Trophoblast cell (in vitro differentiated cells and primary cell): ENCODE data around the gene ABLIM2.

Experiments
- DNase-seq, 2 donors: peaks; one replicate each; pipeline ENCODE4 v3.0.0-alpha.2; 2016
- H2AFZ ChIP-seq: 2 replicates; pipeline ENCODE4 v1.6.1; 2013; ENCODE audit warnings: low read length, moderate library complexity, mild to moderate bottlenecking; ENCODE audit not compliant: insufficient read depth, poor library complexity
- H2AK5ac ChIP-seq: 2 replicates; pipeline ENCODE4 v1.6.1; 2013; ENCODE audit warnings: mild to moderate bottlenecking, low read length
- H2BK120ac ChIP-seq: 2 replicates; pipeline ENCODE4 v1.6.1; 2013; ENCODE audit warnings: low read length, mild to moderate bottlenecking, moderate library complexity; ENCODE audit not compliant: insufficient read depth, poor library complexity
- H2BK12ac ChIP-seq: 2 replicates; pipeline ENCODE4 v1.6.1; 2013; ENCODE audit warnings: mild to moderate bottlenecking, low read length, moderate library complexity
- H2BK5ac ChIP-seq: 2 replicates; pipeline ENCODE4 v1.6.1; 2013; ENCODE audit warnings: low read length, low read depth, moderate library complexity, mild to moderate bottlenecking; ENCODE audit not compliant: poor library complexity
- H3K14ac ChIP-seq: 2 replicates; pipeline ENCODE4 v1.6.1; 2013; ENCODE audit warnings: mild to moderate bottlenecking, low read length
- H3K18ac ChIP-seq: 2 replicates; pipeline ENCODE4 v1.6.1; 2013; ENCODE audit warnings: mild to moderate bottlenecking, low read length
- H3K23ac ChIP-seq: 2 replicates; pipeline ENCODE4 v1.6.1; 2013; ENCODE audit warnings: low read length
- H3K27ac ChIP-seq: 2 replicates; pipeline ENCODE4 v1.5.1; 2013; ENCODE audit warnings: low read depth, mild to moderate bottlenecking, inconsistent platforms, low read length, moderate library complexity
- H3K27me3 ChIP-seq: 2 replicates; pipeline ENCODE4 v1.6.1; 2013; ENCODE audit warnings: inconsistent platforms, mild to moderate bottlenecking, low read length, moderate library complexity; ENCODE audit not compliant: insufficient read depth
- H3K36me3 ChIP-seq, 2 experiments: 1 replicate in 1 of 2; 2 replicates in 1 of 2; pipeline ENCODE4 v1.6.1; 2013; ENCODE audit warnings: low read length in 2 of 2, mild to moderate bottlenecking in 2 of 2, moderate library complexity in 1 of 2; ENCODE audit not compliant: insufficient read depth in 2 of 2, control insufficient read depth in 1 of 2
- H3K4ac ChIP-seq: 2 replicates; pipeline ENCODE4 v1.6.1; 2013; ENCODE audit warnings: low read depth, mild to moderate bottlenecking, low read length, moderate library complexity
- H3K4me1 ChIP-seq, 2 experiments: 1 replicate in 1 of 2; 2 replicates in 1 of 2; pipeline ENCODE4 v1.6.1; 2013; ENCODE audit warnings: low read length in 2 of 2, mild to moderate bottlenecking in 2 of 2, moderate library complexity in 1 of 2; ENCODE audit not compliant: insufficient read depth in 2 of 2, control insufficient read depth in 1 of 2
- H3K4me2 ChIP-seq: 2 replicates; pipeline ENCODE4 v1.6.1; 2013; ENCODE audit warnings: inconsistent platforms, mild to moderate bottlenecking, low read length, moderate library complexity
- H3K4me3 ChIP-seq: 2 replicates; pipeline ENCODE4 v1.5.1; 2013; ENCODE audit warnings: mild to moderate bottlenecking, low read depth, low read length, inconsistent platforms
- H3K79me1 ChIP-seq: one replicate; pipeline ENCODE4 v1.6.1; 2013; ENCODE audit warnings: low read length
- H3K79me2 ChIP-seq: 2 replicates; pipeline ENCODE4 v1.6.1; 2013; ENCODE audit warnings: low read length, mild to moderate bottlenecking; ENCODE audit not compliant: control insufficient read depth, insufficient read depth, poor library complexity
- H3K9ac ChIP-seq: 2 replicates; pipeline ENCODE4 v1.6.1; 2013; ENCODE audit warnings: mild to moderate bottlenecking, low read length
- H3K9me3 ChIP-seq: 2 replicates; pipeline ENCODE4 v1.6.1; 2013; ENCODE audit warnings: low read depth, mild to moderate bottlenecking, control low read depth, inconsistent platforms, low read length; ENCODE audit not compliant: insufficient read depth
- H4K12ac ChIP-seq: 2 replicates; pipeline ENCODE4 v1.6.1; 2013; ENCODE audit warnings: low read depth, mild to moderate bottlenecking, low read length, moderate library complexity
- H4K8ac ChIP-seq: 2 replicates; pipeline ENCODE4 v1.6.1; 2013; ENCODE audit warnings: low read depth, mild to moderate bottlenecking, low read length, moderate library complexity
- H4K91ac ChIP-seq: one replicate; pipeline ENCODE4 v1.6.1; 2013; ENCODE audit warnings: low read depth, mild to moderate bottlenecking, low read length, moderate library complexity
- WGBS: extraction: QIAGEN DNeasy Blood & Tissue Kit; methylation state at CpG from one replicate; pipeline ENCODE4 v1.1.7; 2013; ENCODE audit warnings: missing lambda C conversion rate; ENCODE audit not compliant: insufficient read length, insufficient coverage; ENCODE audit errors: extremely low coverage; 5-methylcytosine and 5-hydroxymethylcytosine counted together

Gene ABLIM2

GRCh38 chr4:8067945-8068896, 90.4 kb downstream of the ABLIM2 start:
- no peak overlapping the region for H2AFZ ChIP-seq
- H2AK5ac ChIP-seq, result no peak overlapping the region

GRCh38 chr4:8067274-8067936, 91.2 kb downstream of the ABLIM2 start:
- WGBS, result no CpG with 5 or more reads among the region's 20 CpGs
- H3K9ac ChIP-seq, result no peak overlapping the region
- no peaks in the 10 kb centered on the region for H3K79me2 ChIP-seq

More at GRCh38 chr4:8067945-8068896, 90.4 kb downstream of the ABLIM2 start:
- H3K79me1 ChIP-seq, result no peaks in the 10 kb centered on the region
- H3K27me3 ChIP-seq, result no peaks in the 10 kb centered on the region
- no peak overlapping the region for H3K18ac ChIP-seq
- peaks cover 21% of the 10 kb centered on the region for H3K9me3 ChIP-seq
- no peak overlapping the region for H3K14ac ChIP-seq
- no peaks in the 10 kb centered on the region for H3K79me2 ChIP-seq
- DNase-seq, result no peak
- H4K8ac ChIP-seq, result no peak overlapping the region
- no peak overlapping the region for H4K12ac ChIP-seq
- no peak overlapping the region for H3K27ac ChIP-seq
- H2BK12ac ChIP-seq, result no peak overlapping the region
- no peak overlapping the region for H3K23ac ChIP-seq
- H3K4ac ChIP-seq, result no peak overlapping the region
- H2BK5ac ChIP-seq, result no peak overlapping the region
- WGBS, result no CpG with 5 or more reads among the region's 28 CpGs
- H3K4me1 ChIP-seq, result no peaks in the 10 kb centered on the region
- H4K91ac ChIP-seq, result no peak overlapping the region
- no peaks in the 10 kb centered on the region for H3K36me3 ChIP-seq
- H3K4me2 ChIP-seq, result no peak overlapping the region
- H3K9ac ChIP-seq, result no peak overlapping the region
- no peak overlapping the region for H3K4me3 ChIP-seq
- no peak overlapping the region for H2BK120ac ChIP-seq

GRCh38 chr4:8066336-8066931, 92.2 kb downstream of the ABLIM2 start:
- no peak overlapping the region for H3K27ac ChIP-seq
- DNase-seq, result no peak
- no peak overlapping the region for H3K23ac ChIP-seq
- H3K14ac ChIP-seq, result no peak overlapping the region
- no peak overlapping the region for H4K12ac ChIP-seq
- H3K9me3 ChIP-seq, result peaks cover 28% of the 10 kb centered on the region
- no peaks in the 10 kb centered on the region for H3K79me2 ChIP-seq
- no peak overlapping the region for H4K91ac ChIP-seq
- no peak overlapping the region for H3K4me2 ChIP-seq
- WGBS, result no CpG with 5 or more reads among the region's 13 CpGs
- H2AK5ac ChIP-seq, result no peak overlapping the region
- H3K18ac ChIP-seq, result no peak overlapping the region
- H2BK5ac ChIP-seq, result no peak overlapping the region
- no peak overlapping the region for H3K4ac ChIP-seq
- H3K9ac ChIP-seq, result no peak overlapping the region
- no peak overlapping the region for H4K8ac ChIP-seq
- no peak overlapping the region for H3K4me3 ChIP-seq
- H2BK120ac ChIP-seq, result no peak overlapping the region
- H3K4me1 ChIP-seq, result no peaks in the 10 kb centered on the region
- no peak overlapping the region for H2BK12ac ChIP-seq
- no peaks in the 10 kb centered on the region for H3K36me3 ChIP-seq
- H3K27me3 ChIP-seq, result no peaks in the 10 kb centered on the region
- H3K79me1 ChIP-seq, result no peaks in the 10 kb centered on the region
- H2AFZ ChIP-seq, result no peak overlapping the region

More at GRCh38 chr4:8067274-8067936, 91.2 kb downstream of the ABLIM2 start:
- Histone ChIP-seq H4K8ac (no peak overlapping the region), H3K18ac (no peak overlapping the region), H3K4ac (no peak overlapping the region), H2BK12ac (no peak overlapping the region), H3K4me3 (no peak overlapping the region), H3K14ac (no peak overlapping the region), H2AFZ (no peak overlapping the region), H3K36me3 (no peaks in the 10 kb centered on the region), H2AK5ac (no peak overlapping the region), H3K4me1 (no peaks in the 10 kb centered on the region), H3K23ac (no peak overlapping the region), H3K27me3 (no peaks in the 10 kb centered on the region), H3K4me2 (no peak overlapping the region), H3K9me3 (peaks cover 27% of the 10 kb centered on the region), H3K27ac (no peak overlapping the region), H2BK5ac (no peak overlapping the region), H4K91ac (no peak overlapping the region), H3K79me1 (no peaks in the 10 kb centered on the region), H2BK120ac (no peak overlapping the region), H4K12ac (no peak overlapping the region)
- no peak for DNase-seq

GRCh38 chr4:8063974-8064563, 94.5 kb downstream of the ABLIM2 start:
- Histone ChIP-seq H2BK5ac (no peak overlapping the region), H2BK12ac (no peak overlapping the region), H2AFZ (no peak overlapping the region), H2BK120ac (no peak overlapping the region), H2AK5ac (no peak overlapping the region), H3K9me3 (peaks cover 23% of the 10 kb centered on the region), H3K4me1 (no peaks in the 10 kb centered on the region), H3K4ac (no peak overlapping the region), H3K27me3 (no peaks in the 10 kb centered on the region), H3K79me2 (no peaks in the 10 kb centered on the region), H3K27ac (no peak overlapping the region), H3K4me2 (no peak overlapping the region), H3K79me1 (no peaks in the 10 kb centered on the region), H3K4me3 (no peak overlapping the region), H4K91ac (no peak overlapping the region), H4K8ac (no peak overlapping the region), H3K14ac (no peak overlapping the region), H3K18ac (no peak overlapping the region), H3K36me3 (no peaks in the 10 kb centered on the region), H3K23ac (no peak overlapping the region), H3K9ac (no peak overlapping the region), H4K12ac (no peak overlapping the region)
- DNase-seq, result no peak
- WGBS, result no CpG with 5 or more reads among the region's 9 CpGs
